GM23248 (cell line): ENCODE results near the gene MYOM3.

Experiments used
- EZH2 ChIP-seq: fragments of 200-600 bp; sonication (generic); IDR thresholded peaks from 2 replicates; pipeline ENCODE4 v1.6.1; 2018; ENCODE audit warnings: antibody characterized with exemption, mild to moderate bottlenecking; ENCODE audit not compliant: insufficient read depth, poor library complexity, severe bottlenecking
- EZH2phosphoT487 ChIP-seq: fragments of 200-600 bp; sonication (generic); IDR thresholded peaks from 2 replicates; pipeline ENCODE4 v1.6.1; 2018; ENCODE audit warnings: antibody characterized with exemption, moderate library complexity, mild to moderate bottlenecking, low read depth; ENCODE audit not compliant: insufficient read depth

DNA sequence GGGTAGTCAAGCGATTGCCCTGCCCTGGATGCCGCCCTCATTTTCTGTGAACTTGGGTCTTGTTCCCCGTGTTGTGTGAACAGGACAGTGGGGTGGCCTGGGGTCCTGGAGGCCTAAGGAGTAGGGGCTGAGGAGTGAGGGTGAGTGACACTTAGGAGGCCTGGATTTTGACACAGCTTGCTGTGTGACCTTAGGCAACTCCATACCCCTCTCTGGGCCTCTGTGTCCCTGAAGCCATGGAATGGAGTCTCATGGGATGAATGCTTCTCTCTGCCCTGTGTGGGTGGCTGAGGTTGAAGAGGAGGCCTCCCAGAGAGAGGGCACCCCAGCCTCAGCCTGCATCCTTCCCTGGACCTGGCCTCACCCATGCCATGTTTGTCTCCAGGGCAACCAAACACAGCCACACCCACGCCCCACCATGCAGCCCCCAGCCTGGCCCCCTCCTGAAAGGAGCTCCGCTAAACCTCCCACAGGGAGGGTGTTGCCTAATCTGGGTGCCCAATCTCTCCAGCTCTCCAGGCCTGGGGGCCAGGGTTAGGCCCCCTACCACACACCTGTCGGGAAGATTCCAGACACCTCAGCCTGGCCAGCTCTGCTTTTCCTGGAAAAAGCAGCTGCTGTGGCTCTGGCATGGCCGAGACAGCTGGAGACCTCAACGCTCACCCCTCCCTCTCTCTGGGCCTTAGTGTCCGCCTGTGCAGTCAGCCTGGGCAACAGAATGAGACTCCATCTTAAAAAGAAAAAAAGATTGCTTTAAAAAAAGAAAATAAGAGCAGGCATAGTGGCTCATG is 9.9 kb downstream of the MYOM3 start:
- TF ChIP-seq EZH2 = no peak
- TF ChIP-seq EZH2phosphoT487 = no peak
